ENCODE data around the gene VAT1. TPM values are rescaled to one million over a fixed set of nuclear protein-coding genes. Genes with fewer than 3 reads are reported as not detected.
A peak's percentile ranks its signal among the peaks of the same experiment; 100 is the strongest.

The VAT1 gene
- total RNA-seq, 1 experiment from 2014 or later = 262 TPM

DNA sequence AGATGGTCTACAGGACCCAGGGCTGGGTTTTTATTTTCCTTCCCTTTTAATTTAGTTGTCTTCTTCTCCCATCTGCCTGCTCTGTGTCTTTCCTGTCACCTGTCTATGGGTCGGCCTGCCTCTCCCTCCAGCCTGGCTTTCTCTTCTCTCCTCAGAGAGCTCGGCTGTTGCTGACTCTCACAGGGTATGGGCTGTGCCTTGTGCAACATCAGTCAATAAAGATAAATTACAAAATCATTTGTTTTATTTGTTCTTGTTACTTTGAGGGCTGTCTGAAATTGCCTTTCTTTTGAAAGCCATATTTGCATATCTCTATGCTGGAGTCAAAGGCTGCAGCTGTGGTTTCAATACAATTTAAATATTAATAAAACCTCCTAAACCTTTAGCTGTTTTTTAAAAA is 18.5 kb upstream of the VAT1 start:
- no peak overlapping the region for H3K56ac ChIP-seq (ENCODE audit: insufficient read length, low read depth, low read length)

More for the DNA sequence above, 18.5 kb upstream of the VAT1 start:
- H3K79me1 ChIP-seq (ENCODE audit: insufficient read depth, low read depth, low read length, poor library complexity, severe bottlenecking) = no peaks in the 10 kb centered on the region
- no peaks in the 10 kb centered on the region for H3K27me3 Mint-ChIP-seq (ENCODE audit: low read depth)
- no peak overlapping the region for H2BK5ac ChIP-seq (ENCODE audit: insufficient read length, low read length)
- H3K9ac ChIP-seq (ENCODE audit: extremely low read depth, insufficient read length, low read length) = no peak overlapping the region
- no CpG with 5 or more reads among the region's 2 CpGs for WGBS (ENCODE audit: extremely low coverage, insufficient read length, low lambda C conversion rate)
- no peak overlapping the region for H4K8ac ChIP-seq (replicated peaks; ENCODE audit: insufficient read length, low read depth, low read length)
- no peak overlapping the region for H3K4me2 ChIP-seq (ENCODE audit: insufficient read depth, insufficient read length, low read length)
- peaks cover 13% of the 10 kb centered on the region; the same call in 1 of the 2 replicates for H3K4me1 ChIP-seq (ENCODE audit: insufficient read depth, low read length)
- H3K36me3 Mint-ChIP-seq (ENCODE audit: insufficient read depth in 1 of 3, low read depth in 3 of 3) = peaks cover 8 to 16% (median 15%) of the 10 kb centered on the region in 3 experiments; a peak in 6 of 7 replicates
- no peaks in the 10 kb centered on the region for H3K23me2 ChIP-seq (ENCODE audit: insufficient read length, low read depth, low read length, poor library complexity, severe bottlenecking)
- no peak overlapping the region for H4K91ac ChIP-seq (ENCODE audit: insufficient read length, low read depth, low read length)
- H3K27ac Mint-ChIP-seq = peak overlapping the region; percentile 89 to 94 (median 93); a peak in 6 of 7 replicates
- H3K27me3 ChIP-seq (ENCODE audit: insufficient read depth, low read length) = no peaks in the 10 kb centered on the region
- no peak overlapping the region for H3K18ac ChIP-seq (ENCODE audit: insufficient read length, low read depth, low read length)
- H2BK20ac ChIP-seq (ENCODE audit: low read depth, low read length, poor library complexity, severe bottlenecking) = no peak overlapping the region
- H3K9me3 ChIP-seq (ENCODE audit: control insufficient read depth, low read depth, low read length) = no peaks in the 10 kb centered on the region
- H2AFZ ChIP-seq (ENCODE audit: low read length) = no peak overlapping the region
- H3T11ph ChIP-seq (ENCODE audit: low read length) = no peak overlapping the region
- H3K4ac ChIP-seq (ENCODE audit: low read depth, low read length) = no peak overlapping the region
- H2BK12ac ChIP-seq (ENCODE audit: insufficient read length, low read depth, low read length) = no peak overlapping the region
- H3K4me3 Mint-ChIP-seq = no peak overlapping the region
- H2BK120ac ChIP-seq (ENCODE audit: low read depth, low read length, poor library complexity, severe bottlenecking) = no peak overlapping the region
- DNase-seq = no peak
- no peak overlapping the region for H4K5ac ChIP-seq (ENCODE audit: insufficient read length, low read depth, low read length)
- H3K9me3 Mint-ChIP-seq = no peaks in the 10 kb centered on the region; a peak in 1 of 5 replicates
- no peak for TF ChIP-seq CTCF (conservative IDR thresholded peaks at IDR 0.05)
- H3K27ac ChIP-seq (ENCODE audit: insufficient read length, low read depth, low read length) = no peak overlapping the region
- H3K23ac ChIP-seq (ENCODE audit: insufficient read length, low read depth, low read length) = no peak overlapping the region
- no peak overlapping the region for H3K14ac ChIP-seq (ENCODE audit: insufficient read depth, low read length)
- H3K79me2 ChIP-seq (ENCODE audit: insufficient read depth, low read length) = no peaks in the 10 kb centered on the region
- no peak overlapping the region for H2AK5ac ChIP-seq (ENCODE audit: insufficient read length, low read length)
- H2BK15ac ChIP-seq (ENCODE audit: low read depth, low read length) = no peak overlapping the region
- H4K20me1 ChIP-seq (ENCODE audit: control insufficient read depth, insufficient read depth, insufficient read length) = no peaks in the 10 kb centered on the region
- peaks cover 58 to 71% of the 10 kb centered on the region in 2 experiments for H3K4me1 Mint-ChIP-seq

Measured in H9 (cell line).